Skeletal muscle satellite cell (primary cell): ENCODE results near the gene CELF2.

Source experiments
- H3K27me3 ChIP-seq: 2 replicates; pipeline ENCODE4 v1.7.0; 2013; ENCODE audit warnings: low read length; ENCODE audit not compliant: control insufficient read depth, insufficient read depth
- H3K36me3 ChIP-seq: 2 replicates; pipeline ENCODE4 v1.7.0; 2013; ENCODE audit warnings: mild to moderate bottlenecking, control low read depth, low read length; ENCODE audit not compliant: insufficient read depth
- H3K4me1 ChIP-seq: 2 replicates; pipeline ENCODE4 v1.7.0; 2013; ENCODE audit warnings: low read length; ENCODE audit not compliant: control insufficient read depth, insufficient read depth
- H3K4me2 ChIP-seq: 2 replicates; pipeline ENCODE4 v1.7.0; 2013; ENCODE audit warnings: mild to moderate bottlenecking, low read length
- H3K4me3 ChIP-seq: 2 replicates; pipeline ENCODE4 v1.7.0; 2013; ENCODE audit warnings: low read length
- H3K9ac ChIP-seq: 2 replicates; pipeline ENCODE4 v1.7.0; 2013; ENCODE audit warnings: mild to moderate bottlenecking, low read depth, low read length, moderate library complexity
- H3K9me3 ChIP-seq: replicated peaks from 2 replicates; pipeline ENCODE4 v1.7.0; 2013; ENCODE audit warnings: mild to moderate bottlenecking, control low read depth, low read length

CELF2 gene

DNA sequence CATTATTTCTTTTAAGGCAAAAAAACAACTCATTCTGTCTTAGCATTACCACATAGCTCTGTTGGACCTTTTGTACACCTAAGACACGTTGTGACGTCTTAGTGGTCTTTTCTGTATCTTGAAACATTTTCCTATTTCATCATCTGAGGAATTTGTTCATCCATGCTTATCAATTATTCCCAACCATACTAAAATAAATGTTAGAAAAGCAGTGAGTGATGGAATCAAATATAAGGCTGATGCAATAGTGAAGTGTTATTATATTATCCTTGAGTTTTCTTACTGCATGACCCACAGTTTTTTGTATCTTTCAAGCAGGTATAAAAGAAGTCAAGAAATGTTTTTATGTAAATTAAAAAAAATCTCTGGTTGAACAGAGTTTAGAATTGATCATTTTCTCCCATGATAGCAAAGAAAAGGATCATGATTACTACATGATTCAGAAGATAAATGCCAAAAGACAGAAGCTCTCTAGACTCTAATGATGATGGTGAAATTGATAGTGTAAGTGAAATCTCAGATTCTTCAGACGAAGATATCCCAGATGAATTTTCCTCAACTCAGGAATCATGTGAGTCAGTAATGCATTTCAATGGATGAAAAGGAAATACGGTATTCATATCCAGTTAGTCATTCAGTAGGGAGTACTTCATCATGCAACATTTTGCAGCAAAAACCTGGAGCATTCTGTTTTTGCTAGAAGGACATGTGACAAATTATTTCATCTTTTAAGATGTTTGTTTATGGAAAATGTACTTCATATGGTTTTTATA lies 51.4 kb downstream of the CELF2 start:
- H3K27me3 ChIP-seq = no peaks in the 10 kb centered on the region

DNA sequence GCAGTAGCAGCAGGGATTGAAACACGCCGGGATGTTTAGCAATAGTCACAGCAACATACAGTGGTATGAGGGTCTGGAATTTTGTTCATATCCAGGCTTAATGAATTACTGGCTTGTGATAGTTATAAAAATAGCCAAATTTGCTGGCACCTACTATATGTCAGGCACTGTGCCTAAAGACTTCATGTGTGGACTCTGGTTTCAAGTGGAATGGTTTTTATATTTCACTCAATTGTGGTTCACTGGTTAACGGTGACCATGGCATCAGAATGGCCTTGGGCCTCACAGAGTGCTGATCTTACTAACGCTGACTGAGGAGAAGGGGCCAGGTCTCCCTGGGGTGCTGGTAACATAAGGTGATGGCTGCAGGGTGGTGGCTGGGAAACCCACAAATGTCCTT lies 55.7 kb downstream of the CELF2 start:
- Histone ChIP-seq H3K4me1 (no peaks in the 10 kb centered on the region), H3K9ac (no peak overlapping the region), H3K27me3 (no peaks in the 10 kb centered on the region), H3K4me2 (no peak overlapping the region), H3K9me3 (no peaks in the 10 kb centered on the region), H3K36me3 (no peaks in the 10 kb centered on the region), H3K4me3 (no peak overlapping the region)

More for the DNA sequence above, 51.4 kb downstream of the CELF2 start:
- Histone ChIP-seq H3K4me1 (no peaks in the 10 kb centered on the region), H3K9ac (no peak overlapping the region), H3K4me3 (no peak overlapping the region), H3K9me3 (no peaks in the 10 kb centered on the region), H3K4me2 (no peak overlapping the region), H3K36me3 (no peaks in the 10 kb centered on the region)

DNA sequence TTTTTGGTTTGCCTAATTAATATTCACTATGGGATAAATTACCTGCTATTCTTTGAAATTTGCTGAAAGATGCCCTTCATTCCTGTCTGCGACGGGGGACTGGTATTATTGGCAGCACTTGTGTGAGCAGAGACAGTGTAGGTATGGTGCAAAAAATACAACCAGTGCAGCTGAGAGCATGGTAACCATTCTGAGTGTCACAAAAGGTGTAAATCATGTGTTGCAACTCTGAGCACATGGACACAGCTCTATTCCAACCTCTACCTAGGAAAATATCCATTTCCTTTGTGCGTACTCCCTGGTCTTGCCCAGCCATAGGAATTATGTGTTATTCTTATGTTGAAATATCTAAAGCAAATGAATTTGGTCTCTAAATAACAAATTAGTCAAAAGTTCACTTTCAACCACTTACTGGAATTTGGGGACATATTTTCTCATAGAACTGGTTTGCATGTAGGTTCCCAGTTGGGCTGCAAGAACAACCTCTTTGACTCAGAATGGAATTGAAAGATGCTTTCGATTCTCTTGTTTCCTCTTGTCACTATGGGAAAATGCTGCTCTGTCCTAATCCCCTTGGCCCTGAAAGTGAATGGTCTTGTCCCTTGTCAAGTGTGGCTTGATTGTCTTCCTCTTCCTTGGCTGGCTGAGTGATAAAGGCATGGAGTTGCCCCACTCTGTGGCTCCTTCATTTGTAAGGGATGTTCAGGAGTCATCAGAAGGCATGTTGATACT lies 57.0 kb downstream of the CELF2 start:
- H3K4me1 ChIP-seq = no peaks in the 10 kb centered on the region
- H3K27me3 ChIP-seq = no peaks in the 10 kb centered on the region
- no peaks in the 10 kb centered on the region for H3K9me3 ChIP-seq
- H3K4me2 ChIP-seq = no peak overlapping the region
- no peak overlapping the region for H3K9ac ChIP-seq
- no peaks in the 10 kb centered on the region for H3K36me3 ChIP-seq
- H3K4me3 ChIP-seq = no peak overlapping the region

DNA sequence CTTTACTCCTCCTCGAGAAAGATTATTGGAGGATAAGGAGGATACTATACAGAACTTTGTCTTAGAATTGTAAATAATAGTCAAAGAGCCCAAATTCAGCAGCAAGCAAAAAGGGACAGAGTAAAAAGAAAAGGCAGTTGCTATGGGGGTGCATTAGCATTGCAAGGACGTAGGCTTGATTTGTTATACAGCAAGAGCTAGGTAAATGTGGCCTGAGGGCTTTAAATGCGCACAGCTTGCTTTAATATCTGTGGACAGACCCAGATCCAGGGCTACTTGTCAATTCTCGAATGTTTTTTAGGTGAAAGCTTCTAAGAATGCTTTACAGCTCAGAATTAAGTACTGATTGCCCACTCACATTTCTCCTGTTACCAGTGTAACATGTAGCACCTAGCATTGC lies 58.5 kb downstream of the CELF2 start:
- Histone ChIP-seq H3K4me1 (no peaks in the 10 kb centered on the region), H3K4me2 (no peak overlapping the region), H3K9ac (no peak overlapping the region), H3K4me3 (no peak overlapping the region), H3K9me3 (no peaks in the 10 kb centered on the region), H3K27me3 (no peaks in the 10 kb centered on the region), H3K36me3 (no peaks in the 10 kb centered on the region)

DNA sequence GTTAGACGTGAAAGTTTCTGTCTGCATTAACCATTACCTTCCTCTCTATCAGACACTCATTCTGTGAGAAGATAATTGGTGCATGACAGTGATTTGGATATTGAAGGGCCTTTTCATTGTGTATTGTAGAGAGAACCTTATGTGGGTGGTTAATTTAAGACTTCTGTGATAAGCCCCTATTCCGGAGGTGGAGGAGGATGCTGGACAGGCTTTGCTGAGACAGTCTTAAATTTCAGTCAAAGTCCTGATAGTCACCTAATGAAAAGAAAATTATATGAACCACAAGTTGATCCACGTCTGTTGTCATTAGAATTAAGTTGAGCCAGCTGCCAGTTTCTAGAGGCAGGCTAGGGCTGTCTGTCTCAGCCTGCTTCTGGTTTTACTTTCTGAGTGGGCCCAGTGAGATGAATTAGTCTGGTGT lies 62.9 kb downstream of the CELF2 start:
- H3K9ac ChIP-seq = no peak overlapping the region
- H3K4me3 ChIP-seq = no peak overlapping the region
- no peaks in the 10 kb centered on the region for H3K36me3 ChIP-seq
- no peak overlapping the region for H3K4me2 ChIP-seq
- no peaks in the 10 kb centered on the region for H3K27me3 ChIP-seq
- no peaks in the 10 kb centered on the region for H3K9me3 ChIP-seq
- peaks cover 5% of the 10 kb centered on the region for H3K4me1 ChIP-seq

DNA sequence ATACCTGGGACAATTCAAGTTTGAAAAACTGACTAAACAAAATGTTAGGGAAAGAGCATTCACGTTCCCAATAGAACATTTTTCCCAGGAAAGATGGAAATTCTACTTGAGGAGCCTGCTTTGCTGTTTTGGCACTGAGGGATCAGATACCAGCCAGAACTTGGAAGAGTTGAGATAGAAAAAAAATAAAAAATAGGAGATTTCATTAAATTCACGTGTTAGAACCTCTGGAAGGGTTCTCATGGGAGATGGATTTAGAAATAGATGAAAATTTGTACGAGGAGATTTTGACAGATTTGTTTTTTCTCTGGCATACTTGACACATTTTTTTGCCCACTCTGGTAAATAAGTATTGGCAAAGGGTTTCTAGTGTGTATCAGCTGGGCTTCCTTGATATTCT lies 63.7 kb downstream of the CELF2 start:
- Histone ChIP-seq H3K4me2 (no peak overlapping the region), H3K4me1 (peaks cover 5% of the 10 kb centered on the region), H3K4me3 (no peak overlapping the region), H3K27me3 (no peaks in the 10 kb centered on the region), H3K9ac (no peak overlapping the region), H3K9me3 (no peaks in the 10 kb centered on the region), H3K36me3 (no peaks in the 10 kb centered on the region)

DNA sequence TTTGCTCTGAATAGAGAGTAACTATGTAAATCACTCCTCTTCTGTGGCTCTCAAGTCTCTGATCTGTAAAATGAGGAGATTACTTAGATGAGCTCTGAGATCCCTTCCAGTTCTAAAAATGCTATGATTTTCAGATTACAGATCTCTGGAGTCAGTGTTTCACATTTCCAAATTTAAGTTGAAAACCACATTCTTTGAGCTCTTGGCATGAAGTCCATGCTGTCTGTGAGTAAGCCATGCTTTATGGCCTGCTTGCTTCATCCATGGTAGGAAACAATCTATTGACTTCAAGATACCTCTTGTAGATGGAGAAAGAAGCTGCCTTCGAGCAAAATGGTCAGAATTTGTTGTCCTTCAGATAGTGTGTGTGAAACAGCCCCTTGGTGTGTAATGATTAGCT lies 64.9 kb downstream of the CELF2 start:
- Histone ChIP-seq H3K4me3 (no peak overlapping the region), H3K27me3 (no peaks in the 10 kb centered on the region), H3K4me1 (peaks cover 5% of the 10 kb centered on the region), H3K9ac (no peak overlapping the region), H3K4me2 (no peak overlapping the region), H3K36me3 (no peaks in the 10 kb centered on the region), H3K9me3 (no peaks in the 10 kb centered on the region)

DNA sequence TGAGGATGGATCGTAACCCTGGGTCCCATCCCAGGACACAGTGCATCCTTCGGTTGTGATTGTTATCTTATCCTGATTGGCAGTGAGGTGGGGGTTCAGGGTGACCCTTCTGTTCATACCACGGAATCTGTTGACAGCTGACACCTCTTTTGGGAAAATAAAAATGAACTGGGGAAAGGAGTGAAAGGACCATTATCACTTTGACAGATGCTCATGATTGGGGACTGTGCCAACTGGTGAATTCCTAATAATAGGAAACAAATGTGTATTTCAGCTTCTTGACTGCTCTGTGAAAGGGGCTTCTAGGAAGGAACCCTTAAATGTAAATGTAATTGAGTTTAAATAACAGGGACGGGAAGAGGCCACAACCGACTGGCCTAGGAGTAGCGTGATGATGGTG lies 65.4 kb downstream of the CELF2 start:
- no peak overlapping the region for H3K9ac ChIP-seq
- H3K4me2 ChIP-seq = no peak overlapping the region
- no peak overlapping the region for H3K4me3 ChIP-seq
- no peaks in the 10 kb centered on the region for H3K36me3 ChIP-seq
- no peaks in the 10 kb centered on the region for H3K27me3 ChIP-seq
- peaks cover 5% of the 10 kb centered on the region for H3K4me1 ChIP-seq
- H3K9me3 ChIP-seq = no peaks in the 10 kb centered on the region

DNA sequence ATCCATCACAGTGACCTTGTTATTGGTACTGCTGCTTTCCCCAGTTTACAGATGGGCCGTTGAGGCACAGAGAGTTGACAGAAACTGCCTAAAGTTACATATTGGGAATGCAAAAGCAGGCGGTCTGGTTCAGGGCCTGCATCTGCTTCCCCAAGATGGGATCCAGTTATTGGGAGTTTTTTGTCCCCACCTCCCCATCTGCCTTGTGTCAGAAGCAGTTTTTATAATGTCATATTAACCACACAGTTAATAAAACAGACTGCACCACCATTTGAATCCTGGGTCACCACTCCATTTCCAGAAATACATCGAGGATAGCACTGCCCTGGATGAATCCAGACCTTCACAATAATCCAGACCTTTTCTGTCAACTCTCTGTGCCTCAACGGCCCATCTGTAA lies 67.9 kb downstream of the CELF2 start:
- peaks cover 5% of the 10 kb centered on the region for H3K4me1 ChIP-seq
- no peaks in the 10 kb centered on the region for H3K27me3 ChIP-seq
- H3K9ac ChIP-seq = no peak overlapping the region
- H3K4me3 ChIP-seq = no peak overlapping the region
- H3K4me2 ChIP-seq = no peak overlapping the region
- no peaks in the 10 kb centered on the region for H3K9me3 ChIP-seq
- H3K36me3 ChIP-seq = no peaks in the 10 kb centered on the region

DNA sequence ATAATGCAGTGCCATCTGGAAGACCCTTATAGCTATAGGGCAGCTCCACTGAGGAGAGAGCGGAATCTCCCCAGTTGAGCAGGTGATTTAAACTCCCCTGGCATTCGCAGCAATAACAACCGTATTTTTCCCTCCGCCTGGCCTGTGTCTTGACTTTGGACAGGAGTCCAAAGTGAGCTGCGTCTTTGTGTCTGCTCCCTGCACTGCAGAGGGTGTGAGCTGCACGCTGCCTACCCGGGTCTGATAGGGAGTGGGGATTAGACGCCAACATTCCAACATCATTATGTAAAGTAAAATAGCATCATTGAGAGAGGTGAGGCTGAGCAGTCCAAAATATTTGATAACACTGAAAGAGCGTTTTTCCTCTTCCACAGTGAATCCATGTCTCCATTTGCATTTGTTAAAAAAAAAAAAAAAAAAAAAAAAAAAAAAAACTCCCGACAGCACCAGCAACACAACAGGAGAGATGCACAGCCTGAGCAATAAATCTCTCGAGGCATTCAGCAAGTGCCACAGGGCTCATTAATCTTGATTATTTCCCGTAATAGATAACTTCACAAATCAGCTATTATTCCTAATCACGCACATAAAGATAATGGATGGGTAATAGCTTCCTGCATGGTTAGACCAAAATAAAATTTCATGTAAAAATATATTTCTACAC lies 68.6 kb downstream of the CELF2 start:
- Histone ChIP-seq H3K4me1 (peaks cover 5% of the 10 kb centered on the region), H3K27me3 (no peaks in the 10 kb centered on the region), H3K36me3 (no peaks in the 10 kb centered on the region), H3K9me3 (no peaks in the 10 kb centered on the region), H3K4me3 (no peak overlapping the region), H3K4me2 (no peak overlapping the region), H3K9ac (no peak overlapping the region)

DNA sequence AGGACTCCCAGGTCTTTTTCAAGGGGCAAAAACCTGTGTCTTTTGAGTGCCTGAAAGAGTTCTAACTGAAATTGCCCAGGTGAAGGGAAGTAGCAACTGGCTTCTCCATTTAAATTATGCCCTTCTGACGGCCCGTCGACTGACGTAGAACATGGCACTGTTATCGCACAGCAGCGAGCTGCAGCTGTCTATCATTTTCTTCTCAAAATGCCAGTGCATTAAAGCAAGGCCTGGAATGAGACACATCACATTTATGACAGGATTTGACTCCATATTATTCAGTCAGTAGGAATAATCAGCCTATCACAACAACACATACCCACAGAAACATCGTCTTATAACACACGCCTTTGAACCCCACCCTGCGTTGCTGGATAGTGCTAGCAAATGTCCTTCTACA lies 69.7 kb downstream of the CELF2 start:
- no peak overlapping the region for H3K9ac ChIP-seq
- no peaks in the 10 kb centered on the region for H3K9me3 ChIP-seq
- no peaks in the 10 kb centered on the region for H3K27me3 ChIP-seq
- no peak overlapping the region for H3K4me2 ChIP-seq
- H3K4me3 ChIP-seq = no peak overlapping the region
- peaks cover 5% of the 10 kb centered on the region for H3K4me1 ChIP-seq
- no peaks in the 10 kb centered on the region for H3K36me3 ChIP-seq
